HTR-8/SVneo (cell line): ENCODE results near the gene STK32A.

Experiments used
- DNase-seq: peaks from one replicate; pipeline ENCODE4 v3.0.0; 2011; ENCODE audit warnings: low spot score, mixed read lengths; ENCODE audit not compliant: insufficient read length
- FAIRE-seq: peaks from 2 replicates; lab custom pipeline; 2011; peaks lifted over from hg19 to GRCh38; lab: Jason Lieb, UNC

The STK32A gene

GRCh38 chr5:147384346-147385193 lies 149.7 kb downstream of the STK32A start:
- no peak for FAIRE-seq
- no peak for DNase-seq

DNA sequence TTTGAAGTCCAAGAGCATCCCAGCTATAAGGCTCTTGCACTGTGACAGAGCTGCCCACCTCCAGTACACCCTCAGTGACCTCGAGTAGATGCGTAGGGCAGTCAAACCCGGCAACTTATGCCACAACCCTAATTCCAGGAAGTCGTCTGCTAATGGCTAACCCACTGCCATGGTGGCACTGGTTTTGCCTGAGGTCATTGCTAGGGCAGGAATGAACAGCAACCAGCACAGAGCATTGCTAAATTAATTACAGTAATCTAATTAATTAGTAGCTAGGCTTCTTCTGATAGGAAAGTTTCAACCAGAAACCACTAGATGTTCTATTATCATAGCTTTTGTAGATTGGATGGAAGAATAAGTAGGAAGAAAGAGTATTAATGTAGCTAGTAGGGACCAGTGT lies 152.3 kb downstream of the STK32A start:
- FAIRE-seq: no peak
- DNase-seq: no peak

- FAIRE-seq (no peak), DNase-seq (no peak)
These were observed 153.6 kb downstream of the STK32A start for GRCh38 chr5:147388184-147389108.

DNA sequence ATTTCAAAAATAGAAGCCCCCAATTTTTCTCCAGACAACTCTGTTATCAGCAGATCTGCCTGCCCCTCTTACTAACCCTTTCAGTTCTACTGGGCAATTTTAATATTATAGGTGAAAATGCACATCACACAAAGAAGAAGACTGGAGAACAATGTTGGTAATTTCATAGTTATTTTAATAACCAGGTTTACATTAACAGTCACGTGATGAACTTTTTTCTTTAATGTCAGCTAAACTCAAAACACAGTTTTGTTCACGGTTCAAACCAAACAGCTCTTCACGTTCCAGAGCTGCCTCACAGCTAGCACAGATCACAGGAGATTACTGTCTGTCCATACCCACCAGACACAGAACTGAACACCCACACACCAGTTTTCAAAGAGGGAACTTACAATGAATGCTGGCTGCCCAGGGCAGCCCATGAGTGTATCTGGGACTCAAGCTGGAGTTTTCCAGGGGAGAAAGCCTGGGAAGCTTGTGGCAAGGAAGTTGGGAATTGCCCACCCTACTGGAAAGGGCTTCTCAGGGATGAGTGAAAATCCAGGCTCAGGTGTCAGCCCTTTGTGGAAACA lies 155.9 kb downstream of the STK32A start:
- DNase-seq (no peak), FAIRE-seq (no peak)

GRCh38 chr5:147391781-147392180 lies 157.0 kb downstream of the STK32A start:
- DNase-seq: peak; percentile 29
- FAIRE-seq: no peak

- DNase-seq (no peak), FAIRE-seq (no peak)
These were observed 159.2 kb downstream of the STK32A start for GRCh38 chr5:147393874-147394672.

DNA sequence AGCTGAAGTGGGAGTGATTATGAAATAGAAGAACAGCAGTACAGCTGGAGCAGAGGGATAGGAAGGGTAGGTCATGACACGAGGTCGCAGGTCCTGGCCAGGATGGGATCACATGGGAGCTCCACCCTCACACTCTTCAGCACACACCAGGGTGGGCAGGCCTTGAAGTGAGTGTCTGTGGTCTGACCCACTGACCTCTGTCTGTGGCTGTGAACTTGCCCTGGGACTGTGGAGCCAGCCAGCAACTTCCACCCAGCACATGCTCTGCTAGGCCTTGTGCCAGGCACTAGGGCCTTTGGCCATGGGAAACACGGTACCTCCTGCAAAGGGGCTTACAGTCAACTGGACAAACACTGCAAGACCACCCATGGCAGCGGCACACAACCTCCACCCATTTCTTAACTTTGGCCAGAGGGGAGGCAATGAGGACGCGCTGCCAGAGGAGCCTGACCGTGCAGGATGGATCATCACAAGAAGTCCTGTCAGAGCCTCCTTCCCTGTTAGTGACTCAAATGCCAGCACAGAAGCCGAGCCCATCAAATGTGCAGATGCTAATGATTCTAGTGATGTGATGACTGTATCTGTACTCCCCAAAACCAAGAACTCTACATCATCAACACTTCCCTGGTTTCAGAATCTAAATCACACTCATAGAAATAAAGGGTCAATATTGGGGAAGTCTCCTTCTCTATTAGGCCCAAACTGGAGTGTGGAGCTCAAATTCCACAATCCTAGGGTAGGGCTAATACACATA lies 161.4 kb downstream of the STK32A start:
- no peak for DNase-seq
- FAIRE-seq: no peak

GRCh38 chr5:147397616-147398015 lies 162.8 kb downstream of the STK32A start:
- no peak for FAIRE-seq

GRCh38 chr5:147398860-147399259 lies 164.0 kb downstream of the STK32A start:
- FAIRE-seq: no peak

More at GRCh38 chr5:147397616-147398015, 162.8 kb downstream of the STK32A start:
- DNase-seq: no peak

DNA sequence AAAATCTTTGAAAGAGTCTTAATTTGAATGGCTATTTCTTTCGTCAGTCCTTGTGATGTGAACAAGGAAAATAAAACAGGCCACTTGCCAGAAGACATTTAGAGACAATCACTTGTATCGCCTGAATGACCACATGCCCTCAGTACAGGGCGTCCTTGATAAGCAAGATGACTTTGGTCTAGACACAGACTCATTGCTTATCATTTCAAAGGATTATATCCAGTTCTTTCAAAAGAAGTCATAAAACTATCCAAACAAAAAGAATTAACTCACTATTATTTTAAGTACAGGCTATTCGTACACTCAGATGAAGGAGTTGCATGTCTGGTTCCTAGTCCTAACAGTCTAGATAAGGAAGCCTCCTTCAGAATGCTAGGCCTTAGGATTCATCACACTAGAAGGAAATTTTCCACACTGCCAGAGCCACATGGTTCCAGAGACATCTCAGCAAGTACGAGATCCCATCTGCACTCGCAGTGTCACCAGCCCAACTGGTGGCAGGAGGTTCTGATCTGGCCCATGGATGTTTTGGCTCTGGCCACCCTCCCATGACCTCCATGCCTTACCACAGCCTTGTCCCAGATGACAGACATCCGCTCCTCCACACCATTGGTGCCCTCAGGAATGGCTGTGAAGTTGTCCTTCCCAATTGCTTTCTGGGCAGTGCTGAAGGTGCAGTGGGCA lies 165.4 kb downstream of the STK32A start:
- no peak for DNase-seq
- FAIRE-seq: no peak

More at GRCh38 chr5:147398860-147399259, 164.0 kb downstream of the STK32A start:
- DNase-seq: no peak

- FAIRE-seq (no peak), DNase-seq (no peak)
These were observed 166.1 kb downstream of the STK32A start for GRCh38 chr5:147400881-147401280.

GRCh38 chr5:147403651-147404640 lies 169.1 kb downstream of the STK32A start:
- FAIRE-seq (no peak), DNase-seq (peak; percentile 41)

- DNase-seq: no peak
- FAIRE-seq: no peak
These were observed 169.9 kb downstream of the STK32A start for GRCh38 chr5:147404706-147405105.

GRCh38 chr5:147406636-147407035 lies 171.8 kb downstream of the STK32A start:
- FAIRE-seq: no peak

DNA sequence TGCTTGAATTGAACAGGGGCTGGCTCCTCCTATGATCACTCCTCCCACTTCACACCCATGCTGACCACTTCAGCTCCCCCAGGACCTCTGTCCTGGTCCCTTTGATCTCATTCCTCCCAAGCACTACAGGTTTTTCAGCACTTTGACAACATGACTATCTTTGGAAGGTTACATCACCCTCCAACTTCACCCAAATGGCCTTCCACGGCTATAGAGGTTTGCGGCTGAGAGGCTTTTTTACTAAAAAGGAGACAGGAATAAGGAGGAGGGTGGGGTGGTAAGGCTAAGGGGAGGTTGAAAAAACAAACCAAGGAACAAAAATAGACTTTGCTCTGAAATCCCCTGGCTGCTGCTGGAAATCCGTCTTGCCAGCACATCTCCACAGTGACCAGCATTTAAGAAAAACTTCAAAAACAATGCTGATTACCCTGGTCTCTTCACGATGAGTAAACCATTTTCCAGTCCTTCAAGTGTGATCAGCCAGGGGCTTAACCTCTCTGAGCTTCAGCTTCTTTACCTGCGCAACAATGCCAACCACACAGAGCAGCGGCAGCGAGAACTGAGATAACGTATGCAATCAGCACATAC lies 172.4 kb downstream of the STK32A start:
- FAIRE-seq: no peak
- DNase-seq: no peak

More at GRCh38 chr5:147406636-147407035, 171.8 kb downstream of the STK32A start:
- no peak for DNase-seq

DNA sequence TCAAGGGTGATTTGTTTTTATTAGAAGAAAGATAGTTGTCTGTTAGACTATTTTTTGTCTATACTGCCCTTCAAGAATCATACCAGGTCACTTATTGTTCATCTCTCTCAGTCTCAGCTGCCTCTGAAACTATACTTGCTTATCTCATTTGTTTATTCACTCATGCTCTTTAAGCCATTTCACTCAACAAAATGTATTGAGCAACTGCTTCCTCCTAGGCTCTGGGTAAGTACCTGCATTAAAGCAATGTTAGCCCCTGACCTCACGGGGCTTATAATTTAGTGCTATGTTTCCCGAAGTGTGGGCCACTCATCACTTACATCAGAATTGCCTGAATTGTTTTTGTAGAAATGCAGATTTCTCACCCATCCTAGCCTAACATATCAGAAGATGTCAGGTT lies 174.2 kb downstream of the STK32A start:
- no peak for FAIRE-seq

More for the DNA sequence above, 174.2 kb downstream of the STK32A start:
- no peak for DNase-seq
